GM18520 (cell line): Measurements from ENCODE around the gene PLCXD1.
A peak's percentile ranks its signal among the peaks of the same experiment; 100 is the strongest.
"Not testable (repeated sequence)": the region's sequence is repeated elsewhere in the genome, so short reads cannot be mapped to it uniquely, and the experiment has no call there.

ENCODE experiments used
- ATAC-seq: cut with Tn5 transposase; IDR thresholded peaks from one replicate; pipeline ENCODE4 v1.9.1; 2021; ENCODE audit not compliant: unreplicated experiment

PLCXD1 gene

GRCh38 chrX:281166-281999 lies at the start of gene PLCXD1:
Gene PLCXD1 (plus strand): TSS chrX:281381. CDS start chrX:284188, 2,807 bp downstream.
- no peak for ATAC-seq

DNA sequence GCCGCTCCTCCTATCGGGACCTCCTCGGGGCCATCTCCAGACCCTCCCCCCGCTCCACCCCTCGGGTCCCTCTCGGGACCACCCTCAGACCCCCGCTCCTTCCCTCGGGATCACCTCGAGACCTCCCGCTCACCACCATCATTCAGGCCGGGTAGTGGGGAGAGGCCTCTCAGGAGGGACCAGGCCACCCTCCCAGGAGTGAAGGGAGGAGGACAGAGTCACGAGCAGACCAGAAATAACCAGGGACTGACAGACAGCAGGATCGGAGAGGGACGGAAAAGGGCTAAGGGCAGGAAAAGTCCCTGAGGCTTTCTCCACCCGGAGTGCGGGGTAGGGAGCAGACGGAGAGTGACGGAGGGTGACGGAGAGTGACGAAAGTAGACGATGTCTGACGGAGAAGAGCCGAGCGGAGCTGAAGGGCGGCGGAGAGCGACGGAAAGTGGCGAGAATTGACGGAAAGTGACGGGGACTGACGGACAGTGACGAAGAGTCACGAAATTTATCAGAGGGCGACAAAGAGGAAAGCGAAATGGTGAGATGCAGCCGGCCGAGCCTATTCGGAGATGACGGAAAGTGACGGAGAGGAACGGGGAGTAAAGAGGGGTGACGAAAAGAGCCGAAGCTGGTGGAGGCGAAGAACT lies 49.4 kb upstream of the PLCXD1 start:
- peak; percentile 76 for ATAC-seq

DNA sequence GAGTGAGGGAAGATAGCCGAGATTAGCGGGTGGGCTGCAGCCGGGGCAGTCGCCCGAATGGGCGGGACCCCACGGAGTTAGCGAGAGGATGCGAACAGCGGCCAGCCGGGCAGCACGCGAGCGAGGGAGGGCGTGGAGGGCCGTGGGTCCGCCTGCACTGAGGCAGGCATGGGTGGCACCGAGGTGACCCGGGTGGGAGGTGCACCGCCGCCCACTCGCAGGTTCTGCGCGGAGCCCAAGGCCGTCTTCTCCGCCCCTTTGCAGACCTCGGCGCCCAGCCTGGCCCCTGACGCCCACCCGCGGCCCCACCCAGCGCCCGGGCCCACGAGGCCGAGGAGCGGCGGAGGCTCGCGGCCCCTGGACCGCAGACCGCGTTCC lies 48.9 kb upstream of the PLCXD1 start:
- not testable (repeated sequence) for ATAC-seq

DNA sequence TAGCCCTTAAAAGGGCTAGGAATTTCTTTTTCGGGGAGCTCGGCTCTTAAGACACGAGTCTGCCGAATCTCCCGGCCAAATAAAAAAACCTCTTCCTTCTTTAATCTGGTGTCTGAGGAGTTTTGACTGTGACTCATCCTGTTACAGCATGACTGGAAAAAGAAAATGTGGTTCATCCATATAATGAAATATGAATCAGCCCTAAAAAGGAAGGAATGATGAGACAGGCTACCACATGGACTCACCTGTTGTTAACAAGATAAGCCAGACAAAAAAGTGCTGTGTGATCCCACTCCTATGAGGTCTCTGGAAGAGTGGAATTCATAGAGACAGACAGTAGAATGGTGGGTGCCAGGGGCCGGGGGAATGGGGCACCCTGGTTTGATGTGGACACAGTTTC lies 45.0 kb upstream of the PLCXD1 start:
- ATAC-seq = not testable (repeated sequence)

- ATAC-seq = no peak
These were observed 30.2 kb upstream of the PLCXD1 start for GRCh38 chrX:250965-251364.

GRCh38 chrX:251396-252243 lies 29.6 kb upstream of the PLCXD1 start:
- not testable (repeated sequence) for ATAC-seq

DNA sequence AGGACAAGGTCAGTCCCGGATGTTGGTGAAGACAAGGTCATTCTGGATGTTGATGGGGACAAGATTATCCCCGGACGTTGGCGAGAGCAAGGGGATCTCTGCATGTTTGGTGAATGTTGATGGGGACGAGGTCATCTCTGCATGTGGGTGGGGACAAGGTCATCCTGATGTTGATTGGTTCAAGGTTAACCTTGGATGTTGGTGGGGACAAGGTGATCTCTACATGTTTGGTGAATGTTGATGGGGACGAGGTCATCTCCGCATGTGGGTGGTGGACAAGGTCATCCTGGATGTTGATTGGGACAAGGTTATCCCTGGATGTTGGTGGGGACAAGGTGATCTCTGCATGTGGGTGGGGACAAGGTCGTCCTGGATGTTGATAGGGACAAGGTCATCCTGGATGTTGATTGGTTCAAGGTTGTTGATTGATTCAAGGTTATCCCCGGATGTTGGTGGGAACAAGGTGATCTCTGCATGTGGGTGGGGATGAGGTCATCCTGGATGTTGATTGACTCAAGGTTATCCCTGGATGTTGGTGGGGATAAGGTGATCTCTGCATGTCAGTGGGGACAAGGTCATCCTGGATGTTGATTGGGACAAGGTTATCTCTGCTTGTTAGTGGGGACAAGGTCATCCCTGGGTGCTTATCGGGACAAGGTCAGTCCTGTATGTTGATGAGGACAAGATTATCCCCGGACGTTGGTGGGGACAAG lies 28.8 kb upstream of the PLCXD1 start:
- no peak for ATAC-seq

GRCh38 chrX:252957-253291 lies 28.3 kb upstream of the PLCXD1 start:
- no peak for ATAC-seq

- ATAC-seq = no peak
These were observed 27.5 kb upstream of the PLCXD1 start for GRCh38 chrX:253451-254297.

- ATAC-seq = no peak
These were observed 26.5 kb upstream of the PLCXD1 start for GRCh38 chrX:254630-255215.

DNA sequence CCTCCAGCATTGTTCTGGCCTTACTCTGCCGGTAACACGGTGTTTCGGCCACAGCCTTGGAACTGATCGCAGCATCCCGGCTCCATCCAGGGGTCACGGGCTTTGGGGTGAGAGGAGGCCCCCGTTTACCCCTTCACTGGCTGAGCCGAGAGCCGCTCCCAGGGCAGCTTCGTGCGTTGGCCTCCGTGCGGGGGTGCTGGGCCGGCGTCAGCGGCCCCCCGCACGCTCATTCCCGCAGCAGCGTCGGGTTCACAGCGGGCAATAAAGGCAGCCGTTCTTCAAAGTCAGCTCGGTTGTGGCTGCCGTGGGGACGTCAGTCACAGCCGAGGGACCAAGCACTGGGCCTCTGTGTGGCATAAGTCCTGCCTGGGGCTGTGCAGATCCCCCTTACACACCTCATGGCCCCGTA lies 25.3 kb upstream of the PLCXD1 start:
- no peak for ATAC-seq

DNA sequence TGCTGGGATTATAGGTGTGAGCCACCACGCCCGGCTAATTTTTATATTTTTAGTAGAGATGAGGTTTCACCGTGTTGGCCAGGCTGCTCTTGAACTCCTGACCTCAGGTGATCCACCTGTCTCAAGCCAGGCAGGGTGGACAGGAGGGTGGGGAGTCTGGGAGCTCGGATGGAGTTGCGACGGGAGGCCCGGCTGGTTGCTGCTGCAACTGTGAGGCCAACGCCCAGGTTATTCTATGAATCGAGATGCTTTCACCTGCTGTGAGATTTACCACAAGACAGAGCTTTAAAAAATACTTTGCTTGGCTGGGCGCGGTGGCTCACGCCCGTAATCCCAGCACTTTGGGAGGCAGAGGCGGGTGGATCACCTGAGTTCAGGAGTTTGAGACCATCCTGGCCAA lies 24.1 kb upstream of the PLCXD1 start:
- ATAC-seq = not testable (repeated sequence)

GRCh38 chrX:257681-258289 lies 23.4 kb upstream of the PLCXD1 start:
- ATAC-seq = no peak

GRCh38 chrX:258291-259040 lies 22.7 kb upstream of the PLCXD1 start:
- no peak for ATAC-seq

DNA sequence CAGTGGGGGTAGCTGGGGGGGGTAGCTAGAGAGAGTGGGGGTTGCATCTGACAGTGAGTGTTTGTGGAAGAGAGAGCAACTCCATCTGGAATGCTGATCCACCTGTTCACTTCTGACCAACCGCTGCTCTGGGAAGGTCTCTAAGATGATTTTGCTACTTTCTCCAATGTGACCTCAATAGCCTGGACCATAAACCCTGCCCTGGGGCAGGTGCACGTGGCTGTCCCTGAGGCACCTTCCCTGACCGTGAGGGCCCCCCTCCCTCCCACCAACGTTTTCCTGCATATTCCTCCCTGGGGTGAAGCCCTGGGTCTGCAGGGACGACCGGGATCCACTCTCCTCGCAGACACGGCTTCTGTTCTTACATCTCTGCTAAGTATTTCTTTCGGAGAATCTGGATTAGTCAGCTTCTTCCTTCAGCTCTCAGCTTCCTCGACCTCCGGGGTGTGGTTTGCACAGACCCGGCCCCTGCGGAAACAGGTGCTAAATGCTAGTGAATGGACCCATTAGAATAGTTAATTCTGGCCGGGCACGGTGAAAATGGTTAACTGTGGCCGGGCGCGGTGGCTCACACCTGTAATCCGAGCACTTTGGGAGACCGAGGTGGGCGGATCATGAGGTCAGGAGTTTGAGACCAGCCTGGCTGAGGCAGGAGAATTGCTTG lies 21.4 kb upstream of the PLCXD1 start:
- ATAC-seq = no peak

DNA sequence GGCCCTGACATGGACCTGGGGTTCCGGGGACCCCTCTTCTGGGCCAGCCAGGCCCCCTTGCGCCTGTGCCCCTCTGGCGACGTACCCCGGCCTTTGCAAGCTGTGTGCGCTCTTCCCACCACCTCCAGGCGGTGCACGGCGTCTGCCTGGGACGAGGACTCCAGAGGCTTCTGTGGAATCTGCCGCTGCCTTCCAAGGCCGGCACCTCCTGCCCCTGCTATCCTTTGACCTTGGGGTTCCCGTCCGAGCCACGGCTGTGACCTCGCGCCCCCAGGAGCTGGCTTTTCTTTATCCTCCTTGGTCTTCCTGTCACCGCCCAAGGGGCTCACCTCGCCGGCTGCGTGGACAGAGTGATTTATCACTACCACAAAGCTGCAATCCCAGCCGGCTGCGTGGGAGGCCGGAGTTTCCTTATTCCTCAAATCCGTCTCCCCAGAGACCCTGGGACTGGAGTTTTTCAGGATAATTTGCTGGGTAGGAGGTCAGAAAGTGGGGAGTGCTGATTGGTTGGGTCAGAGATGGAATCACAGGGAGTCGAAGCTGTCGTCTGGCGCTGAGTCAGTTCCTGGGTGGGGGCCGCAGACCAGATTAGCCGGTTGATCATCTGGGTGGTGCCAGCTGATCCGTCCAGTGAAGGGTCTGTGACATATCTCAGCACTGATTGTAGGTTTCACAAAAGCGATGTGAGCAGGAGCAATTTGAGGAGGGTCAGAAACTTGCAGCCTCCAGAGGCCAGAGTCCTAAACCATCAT lies 19.8 kb upstream of the PLCXD1 start:
- ATAC-seq = no peak

- no peak for ATAC-seq
These were observed 19.2 kb upstream of the PLCXD1 start for GRCh38 chrX:261919-262352.
